CD4-positive, alpha-beta memory T cell (primary cell): ENCODE measurements around the gene SOS1. TPM values are rescaled to one million over a fixed set of nuclear protein-coding genes. Genes with fewer than 3 reads are reported as not detected.
A peak's percentile ranks its signal among the peaks of the same experiment; 100 is the strongest.
"Not testable (repeated sequence)": the region's sequence is repeated elsewhere in the genome, so short reads cannot be mapped to it uniquely, and the experiment has no call there.

Experiments
- CTCF ChIA-PET: fragments of 350-600 bp; sonication (Branson Sonifier 250); formaldehyde crosslinking; loops from one replicate; lab custom pipeline; 2021; ENCODE audit warnings: inconsistent platforms; ENCODE audit not compliant: partially characterized antibody; lab: Charles Lee
- POLR2A ChIA-PET: fragments of 350-600 bp; sonication (Branson Sonifier 250); formaldehyde crosslinking; loops from one replicate; lab custom pipeline; 2021; ENCODE audit not compliant: partially characterized antibody; lab: Charles Lee
- DNase-seq, 5 donors: peaks; one replicate each; pipeline versions ENCODE4 v3.0.0 to v3.0.0-alpha.2; 2020 to 2022; ENCODE audit warnings: mixed read lengths in 1 of 5
- H3K27ac ChIP-seq: one replicate; pipeline ENCODE4 v1.7.0; 2013; ENCODE audit warnings: low read depth, low read length
- H3K27me3 ChIP-seq: 2 replicates; pipeline ENCODE4 v1.7.0; 2013; ENCODE audit warnings: mild to moderate bottlenecking, low read length, moderate library complexity; ENCODE audit not compliant: insufficient read depth
- H3K36me3 ChIP-seq: 2 replicates; pipeline ENCODE4 v1.7.0; 2013; ENCODE audit warnings: mild to moderate bottlenecking, low read length, moderate library complexity; ENCODE audit not compliant: insufficient read depth
- H3K4me1 ChIP-seq: 2 replicates; pipeline ENCODE4 v1.7.0; 2013; ENCODE audit warnings: mild to moderate bottlenecking, low read length, moderate library complexity; ENCODE audit not compliant: insufficient read depth
- H3K4me3 ChIP-seq, 2 donors: one replicate each; pipeline ENCODE4 v1.7.0; 2013; ENCODE audit warnings: low read length in 2 of 2, mild to moderate bottlenecking in 1 of 2
- H3K9me3 ChIP-seq, 2 donors: one replicate each; pipeline ENCODE4 v1.7.0; 2013; ENCODE audit warnings: low read length in 2 of 2, control low read depth in 1 of 2; ENCODE audit not compliant: control insufficient read depth in 1 of 2
- H3K27ac Mint-ChIP-seq, 7 donors: one replicate each; pipeline ENCODE4 v1.8.0; 2020 to 2021; ENCODE audit warnings: mixed read lengths in 7 of 7, mild to moderate bottlenecking in 6 of 7, inconsistent platforms in 3 of 7, moderate library complexity in 3 of 7
- H3K27me3 Mint-ChIP-seq, 2 donors: one replicate each; pipeline ENCODE4 v1.8.0; 2020 to 2021; ENCODE audit warnings: mixed read lengths in 2 of 2
- H3K36me3 Mint-ChIP-seq, 2 donors: one replicate each; pipeline ENCODE4 v1.8.0; 2020 to 2021; ENCODE audit warnings: mixed read lengths in 2 of 2, inconsistent platforms in 1 of 2, mild to moderate bottlenecking in 1 of 2
- H3K4me1 Mint-ChIP-seq, 4 donors: one replicate each; pipeline ENCODE4 v1.8.0; 2020 to 2021; ENCODE audit warnings: mixed read lengths in 4 of 4, mild to moderate bottlenecking in 1 of 4
- H3K4me3 Mint-ChIP-seq, 8 donors: one replicate each; pipeline ENCODE4 v1.8.0; 2020 to 2021; ENCODE audit warnings: mixed read lengths in 8 of 8, mild to moderate bottlenecking in 7 of 8, moderate library complexity in 6 of 8, inconsistent platforms in 3 of 8
- H3K9me3 Mint-ChIP-seq, 8 donors: one replicate each; pipeline ENCODE4 v1.8.0; 2020 to 2021; ENCODE audit warnings: mixed read lengths in 8 of 8, mild to moderate bottlenecking in 5 of 8, inconsistent platforms in 3 of 8, moderate library complexity in 1 of 8
- intact Hi-C: fragments of 100-400 bp; cut with micrococcal nuclease; formaldehyde crosslinking; loops from one replicate; pipeline ENCODE4 v1.15.1; 2023
- polyA plus RNA-seq, 2 donors: library from polyadenylated mRNA; unstranded; fragments of 300-500 nt; fragmentation: Illumina TruSeq; gene quantifications; one replicate each; pipeline ENCODE4 v1.2.3, GENCODE V29; 2021
- total RNA-seq, 2 experiments: library from RNA; stranded (reverse); gene quantifications; one replicate each; pipeline ENCODE4 v1.2.3, GENCODE V29; 2021

The SOS1 gene
- total and polyA plus RNA-seq, 4 experiments from 2014 or later: 5.7 to 103 (median 60.0) TPM

- no peaks in the 10 kb centered on the region for H3K36me3 ChIP-seq
- ChIA-PET POLR2A (interaction anchor here (0.7 kb wide), 1 partner anchor 10 kb away, joined by 3 read pairs; no protein-coding TSS in a partner anchor), CTCF (interaction anchor here (1.1 to 1.6 kb wide), 2 partner anchors 21 to 26 kb away, joined by 3 to 5 read pairs; no protein-coding TSS in a partner anchor)
Observed at GRCh38 chr2:39145906-39146421, 25.1 kb upstream of the SOS1 start.

GRCh38 chr2:39144416-39144815 is 23.6 kb upstream of the SOS1 start:
- H3K27ac Mint-ChIP-seq: peak overlapping the region in 2 of 7 donors; percentile 29 to 38
- no peaks in the 10 kb centered on the region for H3K27me3 Mint-ChIP-seq
- Histone ChIP-seq H3K4me3 (no peak overlapping the region), H3K9me3 (no peaks in the 10 kb centered on the region), H3K27me3 (no peaks in the 10 kb centered on the region), H3K27ac (no peak overlapping the region), H3K4me1 (peaks cover 46% of the 10 kb centered on the region), H3K36me3 (no peaks in the 10 kb centered on the region)
- CTCF ChIA-PET: interaction anchor here (2.0 to 3.0 kb wide), 2 partner anchors 11 to 84 kb away, joined by 6 read pairs; no protein-coding TSS in a partner anchor
- H3K4me3 Mint-ChIP-seq: no peak overlapping the region
- no peak for DNase-seq
- no peaks in the 10 kb centered on the region for H3K36me3 Mint-ChIP-seq
- intact Hi-C loops: no loop called here
- H3K4me1 Mint-ChIP-seq: peaks cover 24 to 46% (median 33%) of the 10 kb centered on the region in 4 donors
- POLR2A ChIA-PET: interaction anchor here (0.8 to 4.0 kb wide), 4 partner anchors 12 to 75 kb away, joined by 3 to 34 read pairs (median 3); no protein-coding TSS in a partner anchor
- no peaks in the 10 kb centered on the region for H3K9me3 Mint-ChIP-seq

More at GRCh38 chr2:39145906-39146421, 25.1 kb upstream of the SOS1 start:
- H3K4me3 ChIP-seq: no peak overlapping the region
- Mint-ChIP-seq H3K4me3 (no peak overlapping the region), H3K4me1 (peaks cover 16 to 31% (median 23%) of the 10 kb centered on the region in 4 donors), H3K9me3 (no peaks in the 10 kb centered on the region), H3K27me3 (no peaks in the 10 kb centered on the region), H3K36me3 (no peaks in the 10 kb centered on the region), H3K27ac (no peak overlapping the region)
- H3K4me1 ChIP-seq: peaks cover 31% of the 10 kb centered on the region
- intact Hi-C loops: no loop called here
- no peaks in the 10 kb centered on the region for H3K9me3 ChIP-seq
- H3K27ac ChIP-seq: no peak overlapping the region
- no peaks in the 10 kb centered on the region for H3K27me3 ChIP-seq
- DNase-seq: no peak

GRCh38 chr2:39142904-39143605 is 22.2 kb upstream of the SOS1 start:
- peak overlapping the region; percentile 29 for H3K27ac ChIP-seq
- no peaks in the 10 kb centered on the region for H3K36me3 ChIP-seq
- ChIA-PET POLR2A (interaction anchor here (0.6 to 4.0 kb wide), 9 partner anchors 10 to 85 kb away, joined by 3 to 34 read pairs (median 4); partner anchors contain the start of gene SOS1), CTCF (interaction anchor here (1.0 to 3.0 kb wide), 8 partner anchors 9 to 86 kb away, joined by 3 to 8 read pairs (median 6); partner anchors contain the start of gene SOS1)
- Mint-ChIP-seq H3K27ac (peak overlapping the region; percentile 49 to 93 (median 83)), H3K36me3 (no peaks in the 10 kb centered on the region), H3K4me1 (peaks cover 28 to 55% (median 42%) of the 10 kb centered on the region in 4 donors), H3K9me3 (no peaks in the 10 kb centered on the region), H3K27me3 (no peaks in the 10 kb centered on the region), H3K4me3 (peak overlapping the region in 5 of 8 donors; percentile 1 to 60 (median 9))
- peaks cover 56% of the 10 kb centered on the region for H3K4me1 ChIP-seq
- no peak overlapping the region for H3K4me3 ChIP-seq
- intact Hi-C loops: no loop called here
- no peak for DNase-seq
- no peaks in the 10 kb centered on the region for H3K9me3 ChIP-seq
- H3K27me3 ChIP-seq: no peaks in the 10 kb centered on the region

- Mint-ChIP-seq H3K4me3 (peak overlapping the region in 7 of 8 donors; percentile 47 to 75 (median 61)), H3K36me3 (no peaks in the 10 kb centered on the region), H3K4me1 (peaks cover 35 to 66% (median 50%) of the 10 kb centered on the region in 4 donors), H3K27me3 (no peaks in the 10 kb centered on the region), H3K9me3 (no peaks in the 10 kb centered on the region), H3K27ac (peak overlapping the region; percentile 62 to 93 (median 88))
- no peaks in the 10 kb centered on the region for H3K27me3 ChIP-seq
- no peaks in the 10 kb centered on the region for H3K9me3 ChIP-seq
- peak overlapping the region; percentile 29 for H3K27ac ChIP-seq
- POLR2A ChIA-PET: interaction anchor here (1.3 to 4.0 kb wide), 6 partner anchors 13 to 86 kb away, joined by 3 to 34 read pairs (median 14); partner anchors contain the start of gene SOS1
- peak in 4 of 5 donors; percentile 18 to 57 (median 46) for DNase-seq
- intact Hi-C loops: no loop called here
- H3K4me1 ChIP-seq: peaks cover 69% of the 10 kb centered on the region
- H3K4me3 ChIP-seq: no peak overlapping the region
- CTCF ChIA-PET: interaction anchor here (1.1 to 3.0 kb wide), 6 partner anchors 13 to 88 kb away, joined by 3 to 8 read pairs (median 6); partner anchors contain the start of gene SOS1
- no peaks in the 10 kb centered on the region for H3K36me3 ChIP-seq
Observed at GRCh38 chr2:39141334-39142271, 20.8 kb upstream of the SOS1 start.

DNA sequence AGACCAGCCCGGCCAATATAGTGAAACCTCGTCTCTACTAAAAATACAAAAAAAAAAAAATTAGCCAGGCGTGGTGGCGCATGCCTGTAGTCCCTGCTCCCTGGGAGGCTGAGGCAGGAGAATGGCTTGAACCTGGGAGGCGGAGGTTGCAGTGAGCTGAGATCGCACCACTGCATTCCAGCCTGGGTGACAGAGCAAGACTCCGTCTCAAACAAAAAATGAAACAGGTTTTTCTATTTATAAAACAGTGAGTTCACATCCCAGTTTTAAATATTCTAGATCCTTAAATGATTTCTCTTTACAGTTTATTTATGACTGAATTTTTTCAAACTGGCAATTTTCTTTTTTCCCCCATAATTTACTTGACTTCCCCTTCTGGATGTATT is 20.1 kb upstream of the SOS1 start:
- H3K27me3 ChIP-seq, H3K9me3 Mint-ChIP-seq, H3K27me3 Mint-ChIP-seq, DNase-seq, H3K36me3 ChIP-seq, H3K9me3 ChIP-seq, H3K4me3 ChIP-seq, H3K36me3 Mint-ChIP-seq, intact Hi-C loops, H3K27ac ChIP-seq: not testable (repeated sequence)
- POLR2A ChIA-PET: interaction anchor here (1.0 to 4.0 kb wide), 6 partner anchors 12 to 76 kb away, joined by 4 to 34 read pairs (median 14); partner anchors contain the start of gene SOS1
- peak overlapping the region in 3 of 8 donors; percentile 57 to 75 (median 75) for H3K4me3 Mint-ChIP-seq
- H3K4me1 ChIP-seq: peaks cover 75% of the 10 kb centered on the region
- peaks cover 39 to 73% (median 55%) of the 10 kb centered on the region in 4 donors for H3K4me1 Mint-ChIP-seq
- H3K27ac Mint-ChIP-seq: peak overlapping the region in 4 of 7 donors; percentile 43 to 93 (median 68)
- CTCF ChIA-PET: interaction anchor here (0.9 to 2.5 kb wide), 2 partner anchors 17 to 21 kb away, joined by 3 to 8 read pairs; partner anchors contain the start of gene SOS1

GRCh38 chr2:39140322-39140847 is 19.5 kb upstream of the SOS1 start:
- DNase-seq: no peak
- H3K27ac Mint-ChIP-seq: peak overlapping the region in 4 of 7 donors; percentile 4 to 84 (median 52)
- peak overlapping the region in 3 of 8 donors; percentile 11 to 31 (median 24) for H3K4me3 Mint-ChIP-seq
- no peaks in the 10 kb centered on the region for H3K9me3 Mint-ChIP-seq
- peaks cover 44 to 79% (median 60%) of the 10 kb centered on the region in 4 donors for H3K4me1 Mint-ChIP-seq
- Histone ChIP-seq H3K4me3 (no peak overlapping the region), H3K36me3 (no peaks in the 10 kb centered on the region), H3K27me3 (no peaks in the 10 kb centered on the region), H3K27ac (no peak overlapping the region), H3K9me3 (no peaks in the 10 kb centered on the region), H3K4me1 (peaks cover 81% of the 10 kb centered on the region)
- H3K27me3 Mint-ChIP-seq: no peaks in the 10 kb centered on the region
- POLR2A ChIA-PET: interaction anchor here (1.0 to 4.6 kb wide), 4 partner anchors 12 to 76 kb away, joined by 4 to 32 read pairs (median 8); partner anchors contain the start of gene SOS1
- H3K36me3 Mint-ChIP-seq: no peaks in the 10 kb centered on the region
- intact Hi-C loops: no loop called here
- CTCF ChIA-PET: interaction anchor here (0.9 to 1.2 kb wide), 3 partner anchors 16 to 89 kb away, joined by 3 to 6 read pairs (median 5); no protein-coding TSS in a partner anchor
